ENCODE data around the gene SYNE1. TPM values are rescaled to one million over a fixed set of nuclear protein-coding genes. Genes with fewer than 3 reads are reported as not detected.

SYNE1 gene
- total and polyA plus RNA-seq, 2 experiments from 2014 or later = 14.6 to 83.9 TPM

GRCh38 chr6:152457949-152458624, 179.1 kb downstream of the SYNE1 start:
- H3K4me3 ChIP-seq = no peak overlapping the region
- DNase-seq (ENCODE audit: low read depth in 1 of 2, low spot score in 1 of 2) = no peak
- no peak for TF ChIP-seq CTCF (IDR thresholded peaks at IDR 0.05; ENCODE audit: low read depth, low read length)
- no peaks in the 10 kb centered on the region for H3K9me3 ChIP-seq (ENCODE audit: low read depth)
- no peak overlapping the region for H3K27ac ChIP-seq
- no peaks in the 10 kb centered on the region for H3K36me3 ChIP-seq
- no peaks in the 10 kb centered on the region for H3K4me1 ChIP-seq (ENCODE audit: low read depth)
- H3K27me3 ChIP-seq = no peaks in the 10 kb centered on the region

- Histone ChIP-seq H3K4me1 (ENCODE audit: low read depth) (no peaks in the 10 kb centered on the region), H3K27ac (no peak overlapping the region), H3K27me3 (no peaks in the 10 kb centered on the region), H3K36me3 (no peaks in the 10 kb centered on the region), H3K9me3 (ENCODE audit: low read depth) (no peaks in the 10 kb centered on the region), H3K4me3 (no peak overlapping the region)
- no peak for TF ChIP-seq CTCF (IDR thresholded peaks at IDR 0.05; ENCODE audit: low read depth, low read length)
- no peak for DNase-seq (ENCODE audit: low read depth in 1 of 2, low spot score in 1 of 2)
These were observed 183.2 kb downstream of the SYNE1 start for GRCh38 chr6:152454003-152454402.

GRCh38 chr6:152453421-152453820, 183.7 kb downstream of the SYNE1 start:
- Histone ChIP-seq H3K9me3 (ENCODE audit: low read depth) (no peaks in the 10 kb centered on the region), H3K36me3 (no peaks in the 10 kb centered on the region), H3K27me3 (no peaks in the 10 kb centered on the region), H3K4me3 (no peak overlapping the region), H3K4me1 (ENCODE audit: low read depth) (no peaks in the 10 kb centered on the region), H3K27ac (no peak overlapping the region)
- no peak for DNase-seq (ENCODE audit: low read depth in 1 of 2, low spot score in 1 of 2)
- no peak for TF ChIP-seq CTCF (IDR thresholded peaks at IDR 0.05; ENCODE audit: low read depth, low read length)

- no peak for DNase-seq (ENCODE audit: low read depth in 1 of 2, low spot score in 1 of 2)
- no peak for TF ChIP-seq CTCF (IDR thresholded peaks at IDR 0.05; ENCODE audit: low read depth, low read length)
- Histone ChIP-seq H3K27me3 (no peaks in the 10 kb centered on the region), H3K4me1 (ENCODE audit: low read depth) (peaks cover 3% of the 10 kb centered on the region), H3K9me3 (ENCODE audit: low read depth) (no peaks in the 10 kb centered on the region), H3K27ac (no peak overlapping the region), H3K36me3 (no peaks in the 10 kb centered on the region), H3K4me3 (no peak overlapping the region)
These were observed 184.5 kb downstream of the SYNE1 start for GRCh38 chr6:152452639-152453038.

GRCh38 chr6:152450519-152450918, 186.6 kb downstream of the SYNE1 start:
- H3K27me3 ChIP-seq = no peaks in the 10 kb centered on the region
- H3K36me3 ChIP-seq = no peaks in the 10 kb centered on the region
- DNase-seq (ENCODE audit: low read depth in 1 of 2, low spot score in 1 of 2) = no peak
- TF ChIP-seq CTCF (IDR thresholded peaks at IDR 0.05; ENCODE audit: low read depth, low read length) = no peak
- H3K9me3 ChIP-seq (ENCODE audit: low read depth) = no peaks in the 10 kb centered on the region
- no peak overlapping the region for H3K4me3 ChIP-seq
- H3K27ac ChIP-seq = no peak overlapping the region
- H3K4me1 ChIP-seq (ENCODE audit: low read depth) = peaks cover 3% of the 10 kb centered on the region

Measured in cardiac muscle cell (in vitro differentiated cells and primary cell).